ENCODE measurements around the gene IL1RAP.
A peak's percentile ranks its signal among the peaks of the same experiment; 100 is the strongest.
"Not testable (repeated sequence)": the region's sequence is repeated elsewhere in the genome, so short reads cannot be mapped to it uniquely, and the experiment has no call there.

IL1RAP gene

GRCh38 chr3:190513409-190514370 is at the start of gene IL1RAP:
Gene IL1RAP (plus strand): TSS chr3:190514085. CDS start chr3:190564290, 50,205 bp downstream.
- DNase-seq = peak; percentile 96

- no peak for DNase-seq
Observed at GRCh38 chr3:190467922-190468321, 46.0 kb upstream of the IL1RAP start.

DNA sequence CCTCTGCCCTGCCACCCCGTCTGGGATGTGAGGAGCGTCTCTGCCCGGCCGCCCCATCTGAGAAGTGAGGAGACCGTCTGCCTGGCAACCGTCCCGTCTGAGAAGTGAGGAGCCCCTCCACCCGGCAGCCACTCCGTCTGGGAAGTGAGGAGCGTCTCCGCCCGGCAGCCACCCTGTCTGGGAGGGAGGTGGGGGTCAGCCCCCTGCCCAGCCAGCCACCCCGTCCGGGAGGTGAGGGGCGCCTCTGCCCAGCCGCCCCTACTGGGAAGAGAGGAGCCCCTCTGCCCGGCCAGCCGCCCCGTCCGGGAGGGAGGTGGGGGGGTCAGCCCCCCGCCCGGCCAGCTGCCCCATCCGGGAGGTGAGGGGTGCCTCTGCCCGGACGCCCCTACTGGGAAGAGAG is 40.6 kb upstream of the IL1RAP start:
- DNase-seq = not testable (repeated sequence)

DNA sequence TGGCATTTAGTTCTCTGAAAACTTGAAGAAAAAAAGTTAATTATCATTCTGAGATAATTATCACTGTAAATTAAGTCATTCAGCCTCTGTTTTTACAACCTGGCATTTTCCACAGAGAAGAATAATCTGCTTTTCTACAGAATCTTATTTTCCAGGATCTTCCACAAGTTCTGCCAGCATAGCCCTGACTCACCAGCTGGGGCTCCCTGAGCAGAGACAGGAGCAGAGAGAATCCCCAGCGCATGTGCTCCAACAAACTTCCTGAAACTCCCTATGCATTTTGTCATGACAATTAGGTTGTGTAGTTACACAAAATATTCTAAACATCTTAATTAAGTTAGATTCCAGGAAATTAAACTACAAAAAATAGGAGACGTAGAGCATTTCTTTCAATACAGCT is 32.1 kb upstream of the IL1RAP start:
- no peak for DNase-seq

GRCh38 chr3:190485830-190486532 is 27.9 kb upstream of the IL1RAP start:
- DNase-seq = no peak

GRCh38 chr3:190486533-190486864 is 27.4 kb upstream of the IL1RAP start:
- no peak for DNase-seq

GRCh38 chr3:190486908-190487607 is 26.8 kb upstream of the IL1RAP start:
- DNase-seq = no peak

DNA sequence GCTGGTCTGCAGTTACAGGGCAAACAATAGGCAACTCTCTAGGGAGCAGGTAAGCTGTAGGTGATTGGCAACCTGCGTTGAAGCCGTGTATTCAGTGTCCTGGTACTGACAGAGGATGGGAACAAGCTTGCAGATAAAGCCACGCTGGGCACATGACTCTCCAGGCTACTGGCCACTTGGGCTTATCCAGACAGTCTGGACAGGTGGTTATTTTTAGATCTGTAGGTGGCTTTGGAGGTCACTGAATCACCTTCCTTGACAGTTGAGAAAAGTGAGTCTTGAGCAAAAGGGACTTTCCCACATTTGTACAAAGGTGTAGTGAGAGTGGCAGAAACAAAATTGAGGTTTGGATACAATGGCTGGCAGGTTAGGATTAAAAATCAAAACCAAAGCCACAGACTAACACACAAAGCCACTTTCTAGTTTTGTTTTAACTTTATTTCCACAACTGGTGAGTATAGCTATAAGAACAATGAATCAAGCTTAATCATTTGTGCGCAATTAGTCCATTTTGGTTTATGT is 22.3 kb upstream of the IL1RAP start:
- DNase-seq = no peak

DNA sequence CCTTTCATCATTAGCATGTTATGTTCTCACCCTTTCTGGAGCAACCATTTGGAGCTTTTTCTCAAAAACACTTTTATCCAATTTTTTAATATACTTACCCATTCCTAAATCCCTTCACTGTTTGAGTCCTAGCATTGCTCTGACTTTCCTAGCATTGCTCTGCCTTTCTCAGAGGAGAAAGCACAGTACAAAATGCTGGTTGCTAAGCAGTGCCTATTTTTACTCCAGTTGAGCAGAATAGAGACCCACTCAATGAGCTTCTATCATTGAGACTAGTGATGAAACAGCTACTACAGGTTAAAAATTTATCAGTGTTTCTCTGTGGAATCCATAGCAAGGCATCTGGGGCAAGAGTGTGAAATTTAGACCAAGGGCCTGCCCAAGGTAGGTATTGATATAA is 21.8 kb upstream of the IL1RAP start:
- no peak for DNase-seq

DNA sequence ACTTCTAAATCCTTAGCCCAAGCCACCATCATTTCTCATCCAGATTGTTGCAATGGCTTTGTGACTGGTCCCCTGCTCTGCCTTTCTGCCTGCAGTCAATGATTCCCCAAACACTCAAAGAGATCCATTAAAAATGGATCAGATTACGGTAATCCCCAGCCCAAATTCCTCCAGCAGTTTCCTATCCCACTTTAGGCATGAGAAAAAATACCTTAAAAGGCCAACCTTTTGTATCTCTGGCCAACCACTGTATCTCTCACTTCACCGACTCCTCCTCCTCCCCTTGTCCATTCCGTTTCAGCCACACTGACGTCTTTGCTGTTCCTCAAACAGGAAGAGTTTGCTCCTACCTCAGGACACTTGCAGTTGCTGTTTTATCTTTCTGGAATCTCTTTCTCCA is 20.9 kb upstream of the IL1RAP start:
- no peak for DNase-seq

GRCh38 chr3:190494907-190495306 is 19.0 kb upstream of the IL1RAP start:
- DNase-seq = no peak

GRCh38 chr3:190495354-190495753 is 18.5 kb upstream of the IL1RAP start:
- no peak for DNase-seq

GRCh38 chr3:190495796-190496195 is 18.1 kb upstream of the IL1RAP start:
- DNase-seq = no peak

- DNase-seq = no peak
Observed at GRCh38 chr3:190496859-190497258, 17.0 kb upstream of the IL1RAP start.

DNA sequence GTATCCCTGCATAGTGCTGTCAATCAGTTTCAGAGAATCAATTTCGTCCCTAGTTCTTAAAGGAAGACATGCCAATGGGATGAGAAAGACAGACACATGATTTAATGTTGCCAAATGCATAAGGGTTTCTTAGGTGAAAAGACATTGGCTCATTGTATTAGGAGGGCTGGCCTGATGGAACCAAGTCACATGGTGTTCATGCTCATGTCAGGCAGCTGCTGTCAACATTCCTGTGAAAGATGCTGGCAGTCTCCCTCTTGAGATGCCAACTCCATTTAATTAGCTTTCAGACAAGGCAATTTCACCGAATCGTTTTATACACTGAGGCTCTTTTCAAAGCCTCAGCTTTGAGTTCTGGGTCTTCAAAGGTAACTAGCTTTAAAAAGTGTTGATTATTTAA is 16.1 kb upstream of the IL1RAP start:
- DNase-seq = no peak

- no peak for DNase-seq
Observed at GRCh38 chr3:190498293-190498692, 15.6 kb upstream of the IL1RAP start.

DNA sequence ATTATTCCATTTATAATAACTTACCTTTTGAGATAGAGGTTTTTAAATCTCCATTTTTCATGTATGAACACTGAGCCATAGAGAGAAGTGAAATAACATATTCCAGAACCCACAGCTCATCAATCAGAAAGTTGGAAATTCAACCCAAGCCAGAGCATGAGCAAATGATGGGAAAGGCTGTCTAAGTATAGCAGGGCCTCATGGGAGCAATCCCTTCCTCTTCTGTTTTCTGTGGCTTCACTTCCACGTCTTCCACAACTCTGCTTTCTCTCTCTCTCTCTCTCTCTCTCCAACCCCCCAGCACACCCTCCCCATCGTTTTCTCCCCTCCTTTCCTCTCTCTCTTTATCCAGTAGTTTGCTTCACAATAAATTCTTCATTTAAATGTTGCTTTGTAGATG is 14.8 kb upstream of the IL1RAP start:
- no peak for DNase-seq

DNA sequence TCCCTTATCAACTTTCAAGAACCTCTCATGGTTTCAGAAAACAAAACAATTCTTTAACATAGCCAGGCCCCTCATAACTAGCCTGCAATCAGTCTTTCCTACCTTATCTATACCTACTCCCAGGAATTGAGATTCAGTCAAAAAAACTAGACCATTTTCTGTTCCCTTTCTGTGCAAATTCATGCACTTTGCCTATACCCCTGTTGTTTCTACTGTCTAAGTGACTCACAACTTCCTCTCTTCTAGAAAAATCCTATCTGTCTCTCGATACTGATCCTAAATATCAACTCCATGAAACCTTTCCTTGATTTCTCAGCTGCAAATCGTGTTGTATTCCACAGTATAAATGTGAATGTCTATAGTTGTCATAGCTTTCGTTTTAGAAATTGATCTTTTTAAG is 10.9 kb upstream of the IL1RAP start:
- DNase-seq = no peak

GRCh38 chr3:190504354-190505125 is 9.3 kb upstream of the IL1RAP start:
- DNase-seq = no peak

DNA sequence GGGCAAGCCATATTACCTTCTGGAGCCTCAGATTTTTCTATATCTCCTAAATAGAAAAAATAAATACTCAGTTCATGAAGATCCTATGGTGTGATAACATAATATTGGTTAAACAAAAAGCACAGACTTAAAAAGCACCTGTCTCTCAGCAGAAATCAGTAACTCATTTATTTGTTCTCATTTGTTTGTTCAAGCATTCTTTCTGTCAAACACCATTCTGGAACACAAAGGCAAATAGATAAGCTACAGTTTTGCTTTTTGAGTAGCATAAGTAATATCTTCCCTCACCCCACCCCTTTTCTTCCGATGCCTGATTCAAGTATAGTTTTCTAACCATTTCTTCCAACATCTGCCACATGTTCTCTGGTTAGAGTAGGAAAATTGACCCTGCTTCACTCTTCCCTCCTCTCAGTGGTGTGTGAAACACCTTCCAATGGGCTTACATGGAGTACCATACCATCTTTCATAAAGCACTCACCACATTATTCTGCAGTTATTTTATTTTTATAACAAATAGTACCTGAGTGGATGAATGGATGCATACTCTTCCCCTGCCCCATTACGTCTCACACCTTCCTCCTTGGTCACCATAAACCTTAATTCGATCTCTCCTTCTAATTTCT is 8.4 kb upstream of the IL1RAP start:
- DNase-seq = no peak

GRCh38 chr3:190506271-190506670 is 7.6 kb upstream of the IL1RAP start:
- DNase-seq = no peak

GRCh38 chr3:190512666-190513065 is 1.2 kb upstream of the IL1RAP start:
- no peak for DNase-seq
